HCT116 (cell line): ENCODE measurements around the gene CBLC. TPM values are rescaled to one million over a fixed set of nuclear protein-coding genes. Genes with fewer than 3 reads are reported as not detected.

Source experiments
- ATAC-seq: fragments of 200-7000 bp; cut with Tn5 transposase; 2 replicates; pipeline ENCODE4 v1.9.1; 2020; ENCODE audit warnings: mild to moderate bottlenecking, moderate library complexity
- BruUV-seq: library from RNA; stranded (reverse); fragments of 400-500 nt; replicated peaks from 2 replicates; lab custom pipeline; 2021; lab: Mats Ljungman, UMichigan
- CTCF ChIA-PET: fragments of 300-600 bp; sonication (Branson Sonifier 250); formaldehyde crosslinking; loops from one replicate; lab custom pipeline; 2021; ENCODE audit warnings: antibody characterized with exemption; lab: Charles Lee
- POLR2A ChIA-PET: fragments of 300-600, 350-600 bp; sonication (Branson Sonifier 250); formaldehyde crosslinking; loops from one replicate; lab custom pipeline; 2021; ENCODE audit warnings: antibody characterized with exemption; lab: Charles Lee
- RAD21 ChIA-PET, 2 experiments: fragments of 300-600 bp; sonication (Branson Sonifier 250); formaldehyde crosslinking; loops; one replicate each; lab custom pipeline; 2023; ENCODE audit warnings: low total read pairs in 2 of 2; ENCODE audit not compliant: uncharacterized antibody in 2 of 2, unreplicated experiment in 2 of 2, low non-redundant PET in 1 of 2; lab: Charles Lee
- DNase-seq: peaks from one replicate; pipeline ENCODE4 v3.0.0-alpha.2; 2010; ENCODE audit warnings: low read depth, low spot score
- H2AFZ ChIP-seq: fragments of 200-600 bp; shearing (Covaris generic), sonication (generic); 2 replicates; pipeline ENCODE4 v1.6.1; 2017; ENCODE audit warnings: low read depth, mixed run types, mixed read lengths, antibody characterized with exemption, low read length; ENCODE audit not compliant: poor library complexity, severe bottlenecking
- H3K27ac ChIP-seq: 2 replicates; pipeline ENCODE4 v1.5.1; 2012; ENCODE audit warnings: low read depth, low read length
- H3K27me3 ChIP-seq: fragments of 200-600 bp; sonication (generic); 2 replicates; pipeline ENCODE4 v1.6.1; 2016; ENCODE audit warnings: mixed run types, low read length, mixed read lengths; ENCODE audit not compliant: insufficient read depth
- H3K36me3 ChIP-seq, 2 experiments: fragments of 200-500 bp in 1 of 2; fragments of 200-600 bp in 1 of 2; sonication (Bioruptor generic) in 1 of 2; sonication (generic) in 1 of 2; 2 replicates each; pipeline versions ENCODE4 v1.5.1 to v1.6.1; 2014 to 2016; ENCODE audit warnings: low read length in 2 of 2, inconsistent platforms in 1 of 2, mixed read lengths in 1 of 2, mixed run types in 1 of 2; ENCODE audit not compliant: insufficient read depth in 2 of 2, control insufficient read depth in 1 of 2
- H3K4me1 ChIP-seq, 2 experiments: fragments of 200-600 bp in 1 of 2; sonication (generic) in 1 of 2; 2 replicates each; pipeline versions ENCODE4 v1.5.1 to v1.6.1; 2012 to 2017; ENCODE audit warnings: low read length in 2 of 2, inconsistent platforms in 1 of 2, mild to moderate bottlenecking in 1 of 2, mixed read lengths in 1 of 2, mixed run types in 1 of 2, moderate library complexity in 1 of 2; ENCODE audit not compliant: insufficient read depth in 2 of 2, control insufficient read depth in 1 of 2
- H3K4me2 ChIP-seq: fragments of 200-600 bp; sonication (generic); 2 replicates; pipeline ENCODE4 v1.6.1; 2017; ENCODE audit warnings: mixed run types, low read length, mixed read lengths
- H3K4me3 ChIP-seq, 2 experiments: fragments of 200-600 bp in 1 of 2; sonication (generic) in 1 of 2; replicated peaks in 1 of 2; 2 replicates each; pipeline ENCODE4 v1.5.1; 2011 to 2016; ENCODE audit warnings: low read length in 2 of 2, control low read depth in 1 of 2, low read depth in 1 of 2, mild to moderate bottlenecking in 1 of 2, mixed read lengths in 1 of 2, mixed run types in 1 of 2
- H3K79me2 ChIP-seq: fragments of 200-600 bp; sonication (generic); 2 replicates; pipeline ENCODE4 v1.6.1; 2017; ENCODE audit warnings: mild to moderate bottlenecking, mixed run types, low read length, moderate library complexity, mixed read lengths; ENCODE audit not compliant: insufficient read depth
- H3K9ac ChIP-seq: fragments of 200-600 bp; sonication (generic); 2 replicates; pipeline ENCODE4 v1.6.1; 2016; ENCODE audit warnings: low read length, mixed read lengths
- H3K9me2 ChIP-seq: fragments of 200-600 bp; sonication (generic), shearing (Covaris generic); 2 replicates; pipeline ENCODE4 v1.6.1; 2017; ENCODE audit warnings: mixed run types, mild to moderate bottlenecking, moderate library complexity; ENCODE audit not compliant: insufficient read depth
- H3K9me3 ChIP-seq, 2 experiments: fragments of 200-500 bp in 1 of 2; fragments of 200-600 bp in 1 of 2; sonication (Bioruptor generic) in 1 of 2; sonication (generic) in 1 of 2; 2 replicates each; pipeline ENCODE4 v1.6.1; 2014 to 2017; ENCODE audit warnings: low read length in 2 of 2, mixed read lengths in 2 of 2, inconsistent platforms in 1 of 2, low read depth in 1 of 2, mild to moderate bottlenecking in 1 of 2, mixed run types in 1 of 2, moderate library complexity in 1 of 2; ENCODE audit not compliant: control insufficient read depth in 1 of 2, insufficient read depth in 1 of 2
- H4K20me1 ChIP-seq: fragments of 200-600 bp; sonication (generic), shearing (Covaris generic); 2 replicates; pipeline ENCODE4 v1.6.1; 2017; ENCODE audit warnings: mixed run types, mild to moderate bottlenecking, moderate library complexity; ENCODE audit not compliant: insufficient read depth
- CBX3 ChIP-seq: IDR thresholded peaks from 2 replicates; pipeline ENCODE4 v1.6.1; 2012; ENCODE audit warnings: low read depth
- CEBPB ChIP-seq: IDR thresholded peaks from 2 replicates; pipeline ENCODE4 v1.6.1; 2012; ENCODE audit warnings: low read depth
- CTCF ChIP-seq, 3 experiments: fragments of 200-600 bp in 1 of 3; sonication (generic) in 1 of 3; IDR thresholded peaks in 2 of 3; conservative IDR thresholded peaks in 1 of 3; 2 replicates each; pipeline ENCODE4 v1.5.1; 2012 to 2017; ENCODE audit warnings: low read depth in 2 of 3, low read length in 2 of 3, antibody characterized with exemption in 1 of 3, borderline replicate concordance in 1 of 3, control low read depth in 1 of 3, mild to moderate bottlenecking in 1 of 3, mixed read lengths in 1 of 3, mixed run types in 1 of 3, moderate library complexity in 1 of 3; ENCODE audit not compliant: insufficient read depth in 1 of 3
- EGR1 ChIP-seq: IDR thresholded peaks from 2 replicates; pipeline ENCODE4 v1.6.1; 2012; ENCODE audit warnings: low read depth
- ELF1 ChIP-seq: IDR thresholded peaks from 2 replicates; pipeline ENCODE4 v1.6.1; 2012; ENCODE audit warnings: low read depth, borderline replicate concordance
- FOSL1 ChIP-seq: IDR thresholded peaks from 2 replicates; pipeline ENCODE4 v1.6.1; 2012; ENCODE audit warnings: low read depth
- JUND ChIP-seq: IDR thresholded peaks from 2 replicates; pipeline ENCODE4 v1.6.1; 2012
- MAX ChIP-seq: IDR thresholded peaks from 2 replicates; pipeline ENCODE4 v1.6.1; 2012
- POLR2A ChIP-seq: IDR thresholded peaks from 2 replicates; pipeline ENCODE4 v1.7.0; 2011; ENCODE audit warnings: borderline replicate concordance; ENCODE audit not compliant: insufficient read depth, insufficient read length; ENCODE audit errors: extremely low read depth
- POLR2AphosphoS5 ChIP-seq: IDR thresholded peaks from 2 replicates; pipeline ENCODE4 v1.6.1; 2011; ENCODE audit warnings: mild to moderate bottlenecking, low read depth, low read length, moderate library complexity
- RAD21 ChIP-seq: IDR thresholded peaks from 2 replicates; pipeline ENCODE4 v1.6.1; 2012; ENCODE audit warnings: low read depth, mild to moderate bottlenecking
- REST ChIP-seq: IDR thresholded peaks from 2 replicates; pipeline ENCODE4 v1.6.1; 2012; ENCODE audit warnings: low read depth
- SIN3A ChIP-seq: IDR thresholded peaks from 2 replicates; pipeline ENCODE4 v1.6.1; 2012; ENCODE audit warnings: low read depth
- SP1 ChIP-seq: IDR thresholded peaks from 2 replicates; pipeline ENCODE4 v1.6.1; 2012; ENCODE audit warnings: low read depth
- SRF ChIP-seq: IDR thresholded peaks from 2 replicates; pipeline ENCODE4 v1.6.1; 2012; ENCODE audit warnings: low read depth
- TCF7L2 ChIP-seq: IDR thresholded peaks from 2 replicates; pipeline ENCODE4 v1.7.0; 2011; ENCODE audit warnings: borderline replicate concordance, inconsistent platforms; ENCODE audit not compliant: insufficient read depth, insufficient read length; ENCODE audit errors: extremely low read depth
- YY1 ChIP-seq: IDR thresholded peaks from 2 replicates; pipeline ENCODE4 v1.6.1; 2011; ENCODE audit warnings: low read length, low read depth, moderate library complexity, mild to moderate bottlenecking; ENCODE audit not compliant: insufficient replicate concordance; ENCODE audit errors: extremely low read depth
- ZFX ChIP-seq: fragments of 450-650 bp; IDR thresholded peaks from 2 replicates; pipeline ENCODE4 v1.6.1; 2017
- ZNF274 ChIP-seq: fragments of 200-500 bp; sonication (Bioruptor generic); IDR thresholded peaks from 2 replicates; pipeline ENCODE4 v1.6.1; 2014; ENCODE audit warnings: mild to moderate bottlenecking, low read depth, low read length, inconsistent platforms
- intact Hi-C: fragments of 100-400 bp; cut with micrococcal nuclease; formaldehyde crosslinking; loops from 2 replicates; pipeline ENCODE4 v1.10.0; 2022
- total RNA-seq: library from RNA; stranded (reverse); gene quantifications from one replicate; pipeline ENCODE4 v1.2.1, GENCODE V29; 2021; ENCODE audit not compliant: unreplicated experiment

Gene CBLC
- total RNA-seq, 1 experiment from 2014 or later, result 54.3 TPM

- no peak for TF ChIP-seq RAD21
- no peak for TF ChIP-seq ZNF274
- no peak for TF ChIP-seq ELF1
Measured at GRCh38 chr19:44822177-44822576, 44.5 kb downstream of the CBLC start (continued).

GRCh38 chr19:44822670-44823372 lies 45.1 kb downstream of the CBLC start:
- H3K4me1 ChIP-seq, result peaks cover 0 to 3% of the 10 kb centered on the region in 2 experiments; a peak in 1 of 4 replicates
- no TSS peak for BruUV-seq
- DNase-seq (no peak), ATAC-seq (no peak)
- H2AFZ ChIP-seq, result no peak overlapping the region
- no peaks in the 10 kb centered on the region for H3K79me2 ChIP-seq
- POLR2A ChIA-PET, result no interaction called here
- no peak overlapping the region for H3K27ac ChIP-seq
- no peak overlapping the region for H3K9ac ChIP-seq
- intact Hi-C loops, result no loop called here
- CTCF ChIA-PET, result no interaction called here
- no peak overlapping the region for H3K4me3 ChIP-seq
- H4K20me1 ChIP-seq, result no peaks in the 10 kb centered on the region
- H3K36me3 ChIP-seq, result no peaks in the 10 kb centered on the region; a peak in 1 of 4 replicates
- no peak overlapping the region for H3K4me2 ChIP-seq
- H3K9me3 ChIP-seq, result no peaks in the 10 kb centered on the region
- no peaks in the 10 kb centered on the region for H3K9me2 ChIP-seq
- RAD21 ChIA-PET, result interaction anchor here in 1 of 2 experiments (0.6 kb wide), 1 partner anchor 99 kb away, joined by 3 read pairs; no protein-coding TSS in a partner anchor
- no peaks in the 10 kb centered on the region for H3K27me3 ChIP-seq
- TF ChIP-seq SIN3A (no peak), POLR2A (no peak), CBX3 (no peak), ZNF274 (no peak), ZFX (no peak), EGR1 (no peak), RAD21 (no peak), SP1 (no peak), CEBPB (no peak), CTCF (IDR thresholded peaks at IDR 0.05 in 2 of 3, conservative IDR thresholded peaks at IDR 0.05 in 1 of 3; ENCODE audit: borderline replicate concordance in 1 of 3, insufficient read depth in 1 of 3, low read depth in 2 of 3, low read length in 2 of 3) (no peak), FOSL1 (no peak), YY1 (no peak), REST (no peak), SRF (no peak), TCF7L2 (no peak), POLR2AphosphoS5 (no peak), ELF1 (no peak), JUND (no peak), MAX (no peak)
